A549 (cell line): ENCODE measurements around the gene ULBP3. TPM values are rescaled to one million over a fixed set of nuclear protein-coding genes. Genes with fewer than 3 reads are reported as not detected.
A peak's percentile ranks its signal among the peaks of the same experiment; 100 is the strongest.

Source experiments
- ATAC-seq, 2 experiments: fragments of 200-7000 bp in 1 of 2; fragments of >200 bp in 1 of 2; cut with Nextera tagmentation in 1 of 2; cut with Tn5 transposase in 1 of 2; 3 replicates each; pipeline versions ENCODE4 v1.8.0 to v1.9.1; 2018 to 2020; ENCODE audit warnings: mild to moderate bottlenecking in 1 of 2, moderate library complexity in 1 of 2
- CTCF ChIA-PET: fragments of 300-600 bp; sonication (Branson Sonifier 250); formaldehyde crosslinking; extraction: SDS; loops from one replicate; lab custom pipeline; 2021; ENCODE audit warnings: antibody characterized with exemption, inconsistent platforms; lab: Yijun Ruan, JAX
- POLR2A ChIA-PET: fragments of 350-600 bp; formaldehyde crosslinking; extraction: SDS; loops from one replicate; lab custom pipeline; 2021; ENCODE audit warnings: antibody characterized with exemption, inconsistent platforms; lab: Yijun Ruan, JAX
- DNase-seq, 2 experiments: peaks; one replicate each; pipeline versions ENCODE4 v3.0.0 to v3.0.0-alpha.2; 2011 to 2016; ENCODE audit warnings: low read depth in 1 of 2, low spot score in 1 of 2
- FAIRE-seq: peaks from 2 replicates; lab custom pipeline; 2011; peaks lifted over from hg19 to GRCh38; lab: Jason Lieb, UNC
- H3K27ac ChIP-seq, 2 experiments: fragments of >200 bp; sonication (Bioruptor Twin); formaldehyde crosslinking; 3 replicates each; pipeline ENCODE4 v1.5.1; 2016 to 2017
- H3K4me1 ChIP-seq: fragments of >200 bp; sonication (Bioruptor Twin); formaldehyde crosslinking; 3 replicates; pipeline ENCODE4 v1.6.1; 2016
- H3K4me2 ChIP-seq: fragments of >200 bp; sonication (Bioruptor Twin); formaldehyde crosslinking; 3 replicates; pipeline ENCODE4 v1.6.1; 2016
- H3K4me3 ChIP-seq: fragments of >200 bp; sonication (Bioruptor Twin); formaldehyde crosslinking; 3 replicates; pipeline ENCODE4 v1.5.1; 2016
- H3K9me3 ChIP-seq: fragments of >200 bp; sonication (Bioruptor Twin); formaldehyde crosslinking; 3 replicates; pipeline ENCODE4 v1.6.1; 2016
- CBX8 ChIP-seq: fragments of 200-600 bp; sonication (generic); IDR thresholded peaks from 2 replicates; pipeline ENCODE4 v1.6.1; 2016
- CTCF ChIP-seq: fragments of >200 bp; sonication (Bioruptor Twin); formaldehyde crosslinking; IDR thresholded peaks from 3 replicates; pipeline ENCODE4 v1.5.1; 2016
- EP300 ChIP-seq, 2 experiments: fragments of >200 bp; sonication (Bioruptor Twin); formaldehyde crosslinking; IDR thresholded peaks; 2 replicates in 1 of 2; 3 replicates in 1 of 2; pipeline ENCODE4 v1.6.1; 2016 to 2017
- FOXS1 ChIP-seq: fragments of 250-450 bp; sonication (Bioruptor Pico); IDR thresholded peaks from 2 replicates; pipeline ENCODE4 v1.5.0; 2020; ENCODE audit warnings: mild to moderate bottlenecking, moderate library complexity
- GATA3 ChIP-seq: IDR thresholded peaks from 2 replicates; pipeline ENCODE4 v1.6.1; 2012; ENCODE audit warnings: borderline replicate concordance
- HDAC2 ChIP-seq: fragments of 200-600 bp; sonication (generic); IDR thresholded peaks from 2 replicates; pipeline ENCODE4 v1.6.1; 2016
- HEYL ChIP-seq: fragments of 250-450 bp; sonication (Bioruptor Pico); IDR thresholded peaks from 2 replicates; pipeline ENCODE4 v1.8.0; 2021; ENCODE audit warnings: mild to moderate bottlenecking, moderate library complexity
- HOXB5 ChIP-seq: fragments of 250-450 bp; sonication (Bioruptor Pico); IDR thresholded peaks from 2 replicates; pipeline ENCODE4 v1.5.0; 2020; ENCODE audit warnings: mild to moderate bottlenecking, moderate library complexity
- JUNB ChIP-seq: fragments of >200 bp; sonication (Bioruptor Twin); formaldehyde crosslinking; IDR thresholded peaks from 2 replicates; pipeline ENCODE4 v1.6.1; 2016
- KDM1A ChIP-seq: fragments of 200-600 bp; sonication (generic); IDR thresholded peaks from 2 replicates; pipeline ENCODE4 v1.6.1; 2016; ENCODE audit warnings: low read depth, mild to moderate bottlenecking
- POLR2A ChIP-seq: IDR thresholded peaks from 2 replicates; pipeline ENCODE4 v1.6.1; 2012; ENCODE audit warnings: mild to moderate bottlenecking, low read length
- RARB ChIP-seq: fragments of 250-450 bp; sonication (Bioruptor Pico); IDR thresholded peaks from 2 replicates; pipeline ENCODE4 v1.8.0; 2021; ENCODE audit warnings: mild to moderate bottlenecking, moderate library complexity
- RNF2 ChIP-seq: fragments of 200-600 bp; sonication (generic); IDR thresholded peaks from 2 replicates; pipeline ENCODE4 v1.6.1; 2016; ENCODE audit warnings: low read depth, mild to moderate bottlenecking, antibody characterized with exemption, moderate library complexity, borderline replicate concordance
- SREBF2 ChIP-seq: fragments of 450-650 bp; IDR thresholded peaks from 2 replicates; pipeline ENCODE4 v1.6.1; 2014; ENCODE audit warnings: mild to moderate bottlenecking, moderate library complexity
- USF2 ChIP-seq: fragments of 450-650 bp; IDR thresholded peaks from 2 replicates; pipeline ENCODE4 v1.6.1; 2014; ENCODE audit warnings: antibody characterized with exemption
- WGBS: methylation state at CpG from one replicate; pipeline ENCODE4 v1.1.6; 2017; ENCODE audit errors: missing lambda C conversion rate; 5-methylcytosine and 5-hydroxymethylcytosine counted together
- polyA plus RNA-seq, 4 experiments: library from polyadenylated mRNA; depleted of rRNA in 3 of 4; stranded (reverse); fragments of >200 nt; fragmentation: RNase III in 1 of 4; extraction: RNeasy Plus Mini Kit Qiagen cat#74134 plus additional on column Dnase treatment in 1 of 4; gene quantifications; 2 replicates in 3 of 4; 3 replicates in 1 of 4; pipeline ENCODE4 v1.2.3, GENCODE V29; 2011 to 2017

ULBP3 gene
- polyA plus RNA-seq, 2 of the 4 experiments (the other 2 are of a cell fraction) = 2.7 to 3.4 TPM

- no peak overlapping the region for H3K4me2 ChIP-seq
- H3K9me3 ChIP-seq = no peaks in the 10 kb centered on the region
- DNase-seq = no peak
- POLR2A ChIA-PET = no interaction called here
- ATAC-seq = no peak
- FAIRE-seq = no peak
- TF ChIP-seq HEYL (CRISPR knock-in tag) (no peak), CTCF (no peak), FOXS1 (no peak), RNF2 (no peak), CBX8 (no peak), POLR2A (no peak)
- 61% methylated on average over 6 of the region's 6 CpGs for WGBS
- peaks cover 11% of the 10 kb centered on the region; the same call in 1 of the 3 replicates for H3K4me1 ChIP-seq
- no peak overlapping the region for H3K4me3 ChIP-seq
- H3K27ac ChIP-seq = no peak overlapping the region
- CTCF ChIA-PET = interaction anchor here (1.0 kb wide), 1 partner anchor 10 kb away, joined by 6 read pairs; no protein-coding TSS in a partner anchor
Observed at GRCh38 chr6:150027806-150028565, 40.9 kb downstream of the ULBP3 start.

- FAIRE-seq (no peak), DNase-seq (no peak), ATAC-seq (no peak)
- no peaks in the 10 kb centered on the region for H3K9me3 ChIP-seq
- peaks cover 11% of the 10 kb centered on the region; the same call in 1 of the 3 replicates for H3K4me1 ChIP-seq
- ChIA-PET POLR2A (no interaction called here), CTCF (interaction anchor here (0.7 to 1.7 kb wide), 2 partner anchors 10 to 391 kb away, joined by 3 to 7 read pairs; no protein-coding TSS in a partner anchor)
- no peak for TF ChIP-seq USF2
- TF ChIP-seq HDAC2 = no peak
- TF ChIP-seq JUNB = no peak
- H3K4me3 ChIP-seq = no peak overlapping the region
- WGBS = 64% methylated on average over 9 of the region's 9 CpGs
- no peak overlapping the region for H3K27ac ChIP-seq
- no peak overlapping the region for H3K4me2 ChIP-seq
Observed at GRCh38 chr6:150026976-150027805, 41.7 kb downstream of the ULBP3 start.

- ChIA-PET POLR2A (no interaction called here), CTCF (interaction anchor here (1.7 kb wide), 1 partner anchor 8 kb away, joined by 7 read pairs; no protein-coding TSS in a partner anchor)
- Histone ChIP-seq H3K4me2 (peak within 1 kb of the TSS; percentile 80), H3K4me3 (peak within 1 kb of the TSS; percentile 34), H3K4me1 (peaks cover 11% of the 10 kb centered on the region; the same call in 1 of the 3 replicates), H3K27ac (peak within 1 kb of the TSS; percentile 42 to 63; a peak in 4 of 6 replicates), H3K9me3 (no peaks in the 10 kb centered on the region)
- WGBS = 32% methylated on average over 29 of the region's 36 CpGs
- ATAC-seq (peak; percentile 62 to 79), FAIRE-seq (no peak), DNase-seq (peak; percentile 17 to 50)
- TF ChIP-seq SREBF2 (no peak), USF2 (no peak), HOXB5 (no peak), KDM1A (no peak), HDAC2 (no peak), EP300 (IDR thresholded peaks at IDR 0.05) (no peak), CTCF (no peak), RARB (CRISPR knock-in tag) (no peak), GATA3 (no peak)
Observed at GRCh38 chr6:150025201-150025917, 43.6 kb downstream of the ULBP3 start, which contains the start of gene RAET1L. RAET1L (minus strand) TSS chr6:150025532; CDS start chr6:150025471, 61 bp downstream.
